Sigmoid colon (tissue), 7 donors: ENCODE data around the gene STK17B. TPM values are rescaled to one million over a fixed set of nuclear protein-coding genes. Genes with fewer than 3 reads are reported as not detected.

Source experiments
- DNase-seq: peaks from one replicate; pipeline ENCODE4 v3.0.0-alpha.2; 2019
- H3K27ac ChIP-seq, 4 donors: fragments of 200-600 bp; sonication (generic); one replicate each; pipeline ENCODE4 v1.5.1; 2016 to 2019; ENCODE audit warnings: mild to moderate bottlenecking in 1 of 4
- H3K27me3 ChIP-seq, 3 donors: fragments of 200-600 bp; sonication (generic); one replicate each; pipeline ENCODE4 v1.5.1; 2019; ENCODE audit warnings: mild to moderate bottlenecking in 1 of 3
- H3K36me3 ChIP-seq, 4 donors: fragments of 200-600 bp; sonication (generic); one replicate each; pipeline ENCODE4 v1.5.1; 2016 to 2019
- H3K4me1 ChIP-seq, 4 donors: fragments of 200-600 bp; sonication (generic); one replicate each; pipeline ENCODE4 v1.5.1; 2017 to 2019
- H3K4me3 ChIP-seq, 4 donors: fragments of 200-600 bp; sonication (generic); one replicate each; pipeline ENCODE4 v1.5.1; 2017 to 2019; ENCODE audit warnings: mild to moderate bottlenecking in 2 of 4, moderate library complexity in 1 of 4
- H3K9me3 ChIP-seq, 4 donors: fragments of 200-600 bp in 3 of 4; sonication (generic) in 3 of 4; one replicate each; pipeline versions ENCODE4 v1.5.1 to v1.6.1; 2013 to 2019
- EP300 ChIP-seq, 4 donors: sonication (generic); formaldehyde crosslinking; IDR thresholded peaks; one replicate each; pipeline ENCODE4 v1.6.1; 2017; ENCODE audit warnings: antibody characterized with exemption in 4 of 4
- POLR2A ChIP-seq, 2 donors: fragments of 450-650 bp; IDR thresholded peaks; one replicate each; pipeline ENCODE4 v1.6.1; 2016; ENCODE audit warnings: antibody characterized with exemption in 2 of 2, mild to moderate bottlenecking in 2 of 2, moderate library complexity in 2 of 2
- POLR2AphosphoS5 ChIP-seq, 4 donors: sonication (generic); formaldehyde crosslinking; IDR thresholded peaks; one replicate each; pipeline ENCODE4 v1.6.1; 2017; ENCODE audit warnings: antibody characterized with exemption in 4 of 4
- WGBS, 2 donors: extraction: QIAGEN DNeasy Blood & Tissue Kit; methylation state at CpG; one replicate each; pipeline ENCODE4 v1.1.7; 2013; 5-methylcytosine and 5-hydroxymethylcytosine counted together
- intact Hi-C: fragments of 100-400 bp; cut with DNase I; formaldehyde crosslinking; loops from one replicate; pipeline ENCODE4 v1.15.1; 2023
- polyA plus RNA-seq, 3 donors: library from polyadenylated mRNA; stranded (reverse); fragments of 200-250 nt; gene quantifications; one replicate each; pipeline ENCODE4 v1.2.3, GENCODE V29; 2013
- total RNA-seq, 4 donors: library from RNA; depleted of rRNA; stranded (reverse); fragments of >200 nt; gene quantifications; one replicate each; pipeline ENCODE4 v1.1.0, GENCODE V29; 2016
- TF ChIP-seq, protein P1 (sequence below), 4 experiments: fragments of 450-650 bp in 3 of 4; fragments of 200-600 bp in 1 of 4; IDR thresholded peaks; one replicate each; pipeline ENCODE4 v1.5.1; 2016 to 2019; ENCODE audit warnings: antibody characterized with exemption in 4 of 4, mild to moderate bottlenecking in 3 of 4, moderate library complexity in 2 of 4
- donor health status: healthy with polysubstance abuse.
- donor health status: Bipolar disorder and iron deficiency.
- donor health status: healthy.

STK17B gene
- total RNA-seq (10 to 100 TPM in 3 of 4 donors, 1 to 10 TPM in 1; 9.0 to 15.7 (median 12.3) TPM), polyA plus RNA-seq (10 to 100 TPM; 13.2 to 30.7 (median 29.6) TPM)

DNA sequence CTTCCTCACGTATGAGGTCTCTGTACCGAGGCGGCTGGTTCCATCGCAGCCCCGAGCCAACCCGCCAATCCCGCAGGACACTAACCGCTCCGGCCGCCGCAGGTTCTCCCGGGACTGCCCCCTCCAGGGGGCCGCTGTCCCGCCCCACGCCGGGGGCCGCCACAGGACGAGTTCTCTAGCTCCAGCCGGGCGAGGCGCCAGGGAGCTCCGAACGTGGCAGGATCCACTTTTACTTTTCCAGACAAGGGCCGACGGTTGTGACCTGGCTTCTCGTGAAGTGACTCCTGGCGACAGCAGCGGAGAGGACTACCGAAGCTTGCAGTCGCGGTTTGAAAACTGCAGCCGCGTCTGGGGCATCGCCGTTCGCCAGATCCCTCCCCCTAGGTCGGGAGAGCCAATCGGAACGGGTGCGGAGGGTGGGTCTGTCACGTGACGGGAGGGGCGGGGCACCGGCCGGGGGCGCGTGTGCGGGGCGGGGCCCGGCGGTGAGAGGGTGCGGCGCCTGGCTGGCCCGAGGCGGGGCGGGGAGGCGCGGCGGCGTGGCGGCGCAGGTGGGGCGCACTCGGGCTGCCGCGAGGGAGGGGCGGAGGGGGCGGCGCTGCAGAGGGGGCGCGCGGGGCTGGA, at the start of gene STK17B:
STK17B (minus strand) TSS at position 331 of the 624 bp plus-strand sequence. CDS start 8,195 bp downstream, outside the sequence.
- TF ChIP-seq POLR2AphosphoS5 (IDR thresholded peaks at IDR 0.05): peak; percentile 80 to 98 (median 90)
- peak; percentile 50 to 87 for TF ChIP-seq POLR2A (IDR thresholded peaks at IDR 0.05)
- no peak for TF ChIP-seq EP300 (IDR thresholded peaks at IDR 0.05)
- intact Hi-C loops: loop anchor here (2.0 to 10.0 kb wide), 2 partner anchors 103 to 463 kb away; partner anchors contain the start of genes CCDC150 and DNAH7
- 1% methylated on average over 72 of the region's 72 CpGs for WGBS, 2 donors
- Histone ChIP-seq H3K4me3 (peak within 1 kb of the TSS; percentile 66 to 72 (median 70)), H3K36me3 (no peaks in the 10 kb centered on the region), H3K9me3 (no peaks in the 10 kb centered on the region), H3K27me3 (no peaks in the 10 kb centered on the region), H3K4me1 (peaks cover 0 to 20% (median 9%) of the 10 kb centered on the region in 4 donors), H3K27ac (peak within 1 kb of the TSS; percentile 68 to 82 (median 74))
- DNase-seq: peak; percentile 96

DNA sequence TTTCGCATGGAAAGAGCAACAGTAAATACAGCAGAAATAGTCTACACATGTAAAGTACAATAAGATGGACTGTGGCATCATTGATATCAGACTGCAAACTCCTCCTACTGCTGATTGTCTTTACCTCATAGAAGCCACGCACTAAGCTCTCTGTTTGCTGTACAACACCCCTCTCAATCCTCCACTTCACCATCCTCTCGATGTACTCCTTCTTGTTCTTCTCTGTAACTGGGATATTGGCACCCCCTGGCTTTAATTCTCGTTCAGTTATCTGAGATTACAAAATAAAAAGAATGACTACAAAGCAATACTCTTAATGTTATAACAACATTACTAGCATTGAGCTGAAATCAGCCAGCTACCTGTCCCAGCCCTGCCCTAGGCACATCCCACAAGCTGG, 49.3 kb upstream of the STK17B start:
- no peaks in the 10 kb centered on the region for H3K4me1 ChIP-seq
- 81 to 86% methylated on average over 4 of the region's 4 CpGs for WGBS, 2 donors
- no peak overlapping the region for H3K27ac ChIP-seq
- no peak for DNase-seq
- intact Hi-C loops: no loop called here
- no peaks in the 10 kb centered on the region for H3K9me3 ChIP-seq
- no peak for TF ChIP-seq EP300 (IDR thresholded peaks at IDR 0.05)
- no peak for TF ChIP-seq POLR2AphosphoS5 (IDR thresholded peaks at IDR 0.05)
- TF ChIP-seq, protein P1, sequence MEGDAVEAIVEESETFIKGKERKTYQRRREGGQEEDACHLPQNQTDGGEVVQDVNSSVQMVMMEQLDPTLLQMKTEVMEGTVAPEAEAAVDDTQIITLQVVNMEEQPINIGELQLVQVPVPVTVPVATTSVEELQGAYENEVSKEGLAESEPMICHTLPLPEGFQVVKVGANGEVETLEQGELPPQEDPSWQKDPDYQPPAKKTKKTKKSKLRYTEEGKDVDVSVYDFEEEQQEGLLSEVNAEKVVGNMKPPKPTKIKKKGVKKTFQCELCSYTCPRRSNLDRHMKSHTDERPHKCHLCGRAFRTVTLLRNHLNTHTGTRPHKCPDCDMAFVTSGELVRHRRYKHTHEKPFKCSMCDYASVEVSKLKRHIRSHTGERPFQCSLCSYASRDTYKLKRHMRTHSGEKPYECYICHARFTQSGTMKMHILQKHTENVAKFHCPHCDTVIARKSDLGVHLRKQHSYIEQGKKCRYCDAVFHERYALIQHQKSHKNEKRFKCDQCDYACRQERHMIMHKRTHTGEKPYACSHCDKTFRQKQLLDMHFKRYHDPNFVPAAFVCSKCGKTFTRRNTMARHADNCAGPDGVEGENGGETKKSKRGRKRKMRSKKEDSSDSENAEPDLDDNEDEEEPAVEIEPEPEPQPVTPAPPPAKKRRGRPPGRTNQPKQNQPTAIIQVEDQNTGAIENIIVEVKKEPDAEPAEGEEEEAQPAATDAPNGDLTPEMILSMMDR (IDR thresholded peaks at IDR 0.05): no peak
- TF ChIP-seq POLR2A (IDR thresholded peaks at IDR 0.05): no peak
- H3K4me3 ChIP-seq: no peak overlapping the region
- no peaks in the 10 kb centered on the region for H3K36me3 ChIP-seq
- no peaks in the 10 kb centered on the region for H3K27me3 ChIP-seq

DNA sequence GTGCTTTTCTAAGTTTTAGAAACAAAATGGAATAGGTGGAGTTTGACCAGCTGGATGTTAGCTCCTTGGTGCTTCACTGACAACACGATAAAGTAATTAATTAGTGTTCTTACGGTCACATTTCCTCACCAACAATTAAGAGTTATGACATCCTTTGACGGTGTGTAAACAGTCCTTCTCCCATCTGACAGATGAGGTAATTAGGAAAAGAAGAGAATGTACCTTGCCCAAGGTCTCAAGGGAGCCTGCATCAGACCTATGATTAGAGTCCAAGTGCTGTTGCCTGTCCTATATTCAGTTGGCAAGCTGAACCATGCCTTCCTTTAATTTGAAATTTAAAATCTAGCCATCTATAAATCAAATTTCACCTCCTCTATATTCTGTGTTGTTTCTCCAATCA, 48.3 kb upstream of the STK17B start:
- no peaks in the 10 kb centered on the region for H3K9me3 ChIP-seq
- 21 to 71% methylated on average over 3 of the region's 3 CpGs for WGBS, 2 donors
- TF ChIP-seq POLR2A (IDR thresholded peaks at IDR 0.05): no peak
- TF ChIP-seq EP300 (IDR thresholded peaks at IDR 0.05): no peak
- no peak for TF ChIP-seq POLR2AphosphoS5 (IDR thresholded peaks at IDR 0.05)
- TF ChIP-seq, protein P1 (IDR thresholded peaks at IDR 0.05): no peak
- H3K27me3 ChIP-seq: no peaks in the 10 kb centered on the region
- no peaks in the 10 kb centered on the region for H3K36me3 ChIP-seq
- no peak overlapping the region for H3K27ac ChIP-seq
- no peak overlapping the region for H3K4me3 ChIP-seq
- H3K4me1 ChIP-seq: no peaks in the 10 kb centered on the region
- intact Hi-C loops: no loop called here
- DNase-seq: no peak

DNA sequence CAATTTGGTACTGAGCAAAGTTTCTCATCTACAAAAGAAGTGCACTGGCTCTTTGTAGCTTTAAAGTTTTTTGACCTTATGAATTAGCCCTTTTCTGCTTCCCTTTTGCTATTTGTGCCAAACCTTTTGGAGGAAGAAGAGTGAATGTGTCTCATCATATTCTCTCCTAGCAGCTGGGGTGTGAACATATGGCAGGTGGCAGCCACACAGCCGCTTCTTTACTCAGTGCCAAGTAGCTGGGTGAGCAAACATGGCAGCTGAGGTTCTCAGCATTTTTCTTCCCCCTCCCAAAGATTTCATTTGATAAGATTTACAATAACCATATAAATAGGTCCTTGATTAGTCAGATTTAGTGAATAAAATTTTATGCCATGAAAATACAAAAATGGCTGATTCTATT, 46.7 kb upstream of the STK17B start:
- Histone ChIP-seq H3K27me3 (no peaks in the 10 kb centered on the region), H3K27ac (no peak overlapping the region), H3K9me3 (no peaks in the 10 kb centered on the region), H3K4me3 (no peak overlapping the region), H3K36me3 (no peaks in the 10 kb centered on the region), H3K4me1 (no peaks in the 10 kb centered on the region)
- WGBS, 2 donors: 64 to 74% methylated on average over 1 of the region's 1 CpG
- no peak for DNase-seq
- TF ChIP-seq, protein P1 (IDR thresholded peaks at IDR 0.05): no peak
- TF ChIP-seq POLR2A (IDR thresholded peaks at IDR 0.05) (no peak), EP300 (IDR thresholded peaks at IDR 0.05) (no peak)
- intact Hi-C loops: no loop called here

DNA sequence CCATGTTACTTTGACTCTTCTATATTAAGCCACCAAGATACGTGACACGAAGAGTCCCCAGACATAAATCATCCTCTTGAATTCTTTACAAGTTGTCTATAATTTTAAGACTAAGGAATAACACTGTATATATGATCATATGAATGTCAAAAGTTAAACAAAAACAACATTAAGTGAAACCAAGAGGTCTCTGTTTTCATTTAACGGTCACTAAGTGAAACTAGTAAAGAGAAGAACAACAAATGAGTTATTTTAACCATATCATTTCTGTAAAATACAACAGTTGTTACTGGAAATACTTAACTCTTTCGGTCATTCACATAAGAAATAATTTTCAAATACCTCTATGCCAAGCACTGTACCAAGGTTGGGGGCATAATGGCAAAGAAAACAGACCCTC, 45.7 kb upstream of the STK17B start:
- WGBS, 2 donors: 77 to 86% methylated on average over 4 of the region's 4 CpGs
- no peak for TF ChIP-seq POLR2AphosphoS5 (IDR thresholded peaks at IDR 0.05)
- TF ChIP-seq, protein P1 (IDR thresholded peaks at IDR 0.05): no peak
- TF ChIP-seq POLR2A (IDR thresholded peaks at IDR 0.05): no peak
- TF ChIP-seq EP300 (IDR thresholded peaks at IDR 0.05): no peak

More for the DNA sequence above, 45.7 kb upstream of the STK17B start:
- Histone ChIP-seq H3K27ac (no peak overlapping the region), H3K36me3 (no peaks in the 10 kb centered on the region), H3K4me1 (no peaks in the 10 kb centered on the region), H3K27me3 (no peaks in the 10 kb centered on the region), H3K9me3 (no peaks in the 10 kb centered on the region), H3K4me3 (no peak overlapping the region)
- intact Hi-C loops: no loop called here
- DNase-seq: no peak
